ENCODE data around the gene PKD1. TPM values are rescaled to one million over a fixed set of nuclear protein-coding genes. Genes with fewer than 3 reads are reported as not detected.
"Not testable (repeated sequence)": the region's sequence is repeated elsewhere in the genome, so short reads cannot be mapped to it uniquely, and the experiment has no call there.

Gene PKD1
- total and polyA plus RNA-seq, 2 experiments from 2014 or later, result 35.9 to 60.6 TPM

DNA sequence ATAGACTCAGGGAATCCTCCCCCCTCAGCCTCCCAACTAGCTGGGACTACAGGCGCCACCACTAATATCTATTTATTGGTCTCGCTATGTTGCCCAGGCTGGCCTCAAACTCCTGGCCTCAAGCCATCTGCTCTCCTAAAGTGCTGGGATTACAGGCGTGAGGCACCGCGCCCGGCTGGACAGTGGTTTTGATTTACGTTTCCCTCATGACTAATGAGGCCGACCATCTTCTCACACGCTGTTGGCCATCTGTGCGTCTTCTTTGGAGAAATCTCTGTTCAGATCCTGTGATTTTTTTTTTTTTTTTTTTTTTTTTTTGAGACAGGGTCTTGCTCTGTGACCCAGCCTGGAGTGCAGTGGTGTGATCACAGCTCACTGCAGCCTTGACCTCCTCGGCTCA is 6.4 kb downstream of the PKD1 start:
- Histone ChIP-seq H3K4me2 (peak overlapping the region; percentile 70), H3K79me2 (peaks cover 55% of the 10 kb centered on the region), H3K27ac (peak overlapping the region; percentile 87), H3K4me1 (ENCODE audit: insufficient read depth) (peaks cover 31% of the 10 kb centered on the region)
- not testable (repeated sequence) for H3K27me3 ChIP-seq; H3K36me3 ChIP-seq (replicated peaks; ENCODE audit: insufficient read depth, low read depth); H3K9me2 ChIP-seq (replicated peaks; ENCODE audit: insufficient read depth); H4K20me1 ChIP-seq (ENCODE audit: insufficient read depth, poor library complexity, severe bottlenecking); DNase-seq (ENCODE audit: low spot score); H3K4me3 ChIP-seq; H3K9me3 ChIP-seq (ENCODE audit: low read depth); H2AFZ ChIP-seq
- WGBS (ENCODE audit: low lambda C conversion rate, missing lambda C conversion rate), result 45% methylated on average over 10 of the region's 11 CpGs

DNA sequence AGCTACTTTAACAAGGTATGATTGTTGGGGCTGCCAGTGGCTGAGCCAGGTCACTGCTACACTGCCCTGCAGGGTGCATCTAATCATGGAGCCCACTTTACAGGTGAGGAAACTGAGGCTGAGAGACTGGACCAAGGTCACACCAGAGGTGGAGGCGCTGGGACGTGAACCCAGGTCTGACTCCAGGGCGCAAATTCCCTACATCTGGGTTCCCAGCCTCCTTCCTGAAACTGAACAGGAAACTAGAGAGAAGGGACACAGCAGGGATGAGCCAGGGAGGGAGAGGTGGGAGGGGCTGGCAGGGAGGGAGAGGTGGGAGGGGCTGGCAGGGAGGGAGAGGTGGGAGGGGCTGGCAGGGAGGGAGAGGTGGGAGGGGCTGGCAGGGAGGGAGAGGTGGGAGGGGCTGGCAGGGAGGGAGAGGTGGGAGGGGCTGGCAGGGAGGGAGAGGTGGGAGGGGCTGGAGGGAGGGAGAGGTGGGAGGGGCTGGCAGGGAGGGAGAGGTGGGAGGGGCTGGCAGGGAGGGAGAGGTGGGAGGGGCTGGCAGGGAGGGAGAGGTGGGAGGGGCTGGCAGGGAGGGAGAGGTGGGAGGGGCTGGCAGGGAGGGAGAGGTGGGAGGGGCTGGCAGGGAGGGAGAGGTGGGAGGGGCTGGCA is 7.9 kb downstream of the PKD1 start:
- peak overlapping the region; percentile 99 for H3K27ac ChIP-seq
- not testable (repeated sequence) for H3K9me3 ChIP-seq (ENCODE audit: low read depth); H3K9me2 ChIP-seq (replicated peaks; ENCODE audit: insufficient read depth); H3K27me3 ChIP-seq; H3K36me3 ChIP-seq (replicated peaks; ENCODE audit: insufficient read depth, low read depth); H3K4me3 ChIP-seq; DNase-seq (ENCODE audit: low spot score); H4K20me1 ChIP-seq (ENCODE audit: insufficient read depth, poor library complexity, severe bottlenecking); H2AFZ ChIP-seq
- peak overlapping the region; percentile 55 for H3K4me2 ChIP-seq
- peaks cover 53% of the 10 kb centered on the region for H3K79me2 ChIP-seq
- 20% methylated on average over 3 of the region's 3 CpGs for WGBS (ENCODE audit: low lambda C conversion rate, missing lambda C conversion rate)
- H3K4me1 ChIP-seq (ENCODE audit: insufficient read depth), result peaks cover 37% of the 10 kb centered on the region

DNA sequence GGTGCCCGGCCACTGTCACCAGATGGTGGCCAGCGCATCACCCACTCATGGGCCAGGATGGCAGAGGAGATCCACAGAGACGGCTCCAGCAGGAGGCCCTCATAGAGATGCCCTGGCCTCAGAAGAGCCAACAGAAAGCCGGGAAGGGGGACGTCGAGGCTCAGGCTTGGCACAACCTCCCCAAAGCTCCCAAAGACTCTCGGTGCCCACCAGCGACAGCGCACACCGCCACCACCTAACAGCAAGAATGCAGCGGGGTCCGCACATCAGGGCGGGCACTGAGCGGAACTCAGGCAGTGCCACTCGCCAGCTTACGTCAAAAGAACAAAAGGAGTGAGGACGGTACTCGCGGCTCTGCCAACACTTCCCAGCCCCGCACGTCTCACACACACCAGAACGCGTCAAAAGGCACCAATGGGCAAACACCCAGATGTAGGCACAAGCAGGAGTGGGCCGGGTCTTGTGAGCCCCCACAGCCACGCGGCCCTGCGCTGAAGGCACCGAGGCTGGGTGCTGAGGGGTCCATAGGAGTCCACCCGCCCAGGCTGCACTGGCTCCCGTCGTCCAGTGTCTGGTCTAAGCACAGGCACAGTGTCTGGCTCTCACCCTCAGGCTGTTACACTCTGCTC is 8.7 kb downstream of the PKD1 start:
- not testable (repeated sequence) for H3K27me3 ChIP-seq; H2AFZ ChIP-seq; H3K9me3 ChIP-seq (ENCODE audit: low read depth); H4K20me1 ChIP-seq (ENCODE audit: insufficient read depth, poor library complexity, severe bottlenecking); H3K36me3 ChIP-seq (replicated peaks; ENCODE audit: insufficient read depth, low read depth); H3K9me2 ChIP-seq (replicated peaks; ENCODE audit: insufficient read depth); H3K4me3 ChIP-seq; DNase-seq (ENCODE audit: low spot score)
- peak overlapping the region; percentile 99 for H3K27ac ChIP-seq
- H3K4me1 ChIP-seq (ENCODE audit: insufficient read depth), result peaks cover 37% of the 10 kb centered on the region
- peak overlapping the region; percentile 55 for H3K4me2 ChIP-seq
- peaks cover 53% of the 10 kb centered on the region for H3K79me2 ChIP-seq
- WGBS (ENCODE audit: low lambda C conversion rate, missing lambda C conversion rate), result 92% methylated on average over 31 of the region's 31 CpGs

DNA sequence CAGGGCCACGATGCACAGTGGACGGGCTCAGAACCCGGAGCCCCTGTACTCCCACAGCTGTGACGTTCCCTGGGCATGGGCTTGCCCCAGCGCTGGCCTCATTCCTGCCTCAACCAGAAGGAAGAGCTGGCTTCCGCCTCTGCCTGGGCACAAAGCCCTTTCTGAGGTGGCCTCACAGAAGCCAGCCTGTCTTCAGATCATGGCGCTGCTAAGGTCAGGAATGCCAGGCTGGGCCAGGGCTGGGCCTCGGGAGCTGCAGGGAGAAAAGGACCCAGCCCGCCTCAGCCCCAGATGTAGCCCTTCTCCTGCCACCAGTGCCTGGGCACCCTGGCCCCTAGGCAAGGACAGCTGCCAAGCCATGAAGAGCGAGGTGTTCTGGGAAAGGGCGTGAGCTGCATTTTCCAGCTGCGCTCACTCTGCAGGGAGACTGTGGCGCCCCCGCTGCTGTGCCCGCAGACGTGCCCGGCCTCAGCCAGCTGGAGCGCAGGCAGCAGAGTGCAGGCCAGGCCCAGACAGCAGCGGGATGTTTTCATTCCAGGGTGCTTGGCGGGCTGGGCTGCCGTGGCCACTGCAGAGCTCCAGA is 9.4 kb downstream of the PKD1 start:
- not testable (repeated sequence) for H2AFZ ChIP-seq; DNase-seq (ENCODE audit: low spot score); H3K4me2 ChIP-seq; H3K36me3 ChIP-seq (replicated peaks; ENCODE audit: insufficient read depth, low read depth); H3K4me3 ChIP-seq; H3K9me2 ChIP-seq (replicated peaks; ENCODE audit: insufficient read depth); H3K27me3 ChIP-seq; H3K9me3 ChIP-seq (ENCODE audit: low read depth)
- WGBS (ENCODE audit: low lambda C conversion rate, missing lambda C conversion rate), result 89% methylated on average over 21 of the region's 21 CpGs
- peaks cover 53% of the 10 kb centered on the region for H3K79me2 ChIP-seq
- peaks cover 37% of the 10 kb centered on the region for H3K4me1 ChIP-seq (ENCODE audit: insufficient read depth)
- peak overlapping the region; percentile 99 for H3K27ac ChIP-seq
- H4K20me1 ChIP-seq (ENCODE audit: insufficient read depth, poor library complexity, severe bottlenecking), result peaks cover 17% of the 10 kb centered on the region

DNA sequence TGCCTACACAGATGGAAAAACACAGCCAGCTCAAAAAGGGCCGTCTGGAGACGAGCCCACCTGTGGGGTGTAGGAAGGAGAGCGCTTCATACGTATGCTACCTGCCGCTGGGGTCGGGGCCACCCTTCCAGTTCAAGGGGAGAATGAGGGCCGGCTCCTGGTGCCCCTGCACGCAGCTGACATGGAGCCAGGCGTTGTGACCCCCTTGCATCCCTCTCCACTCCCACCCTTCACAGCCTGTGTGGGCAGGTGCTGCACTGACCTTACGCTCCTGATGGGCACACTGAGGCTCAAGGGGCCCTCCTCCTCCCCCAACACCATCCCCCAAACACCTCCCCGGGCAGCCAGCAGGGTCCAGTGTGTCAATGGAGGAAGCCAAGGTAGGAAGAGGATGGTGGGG is 10.1 kb downstream of the PKD1 start:
- 71% methylated on average over 10 of the region's 11 CpGs for WGBS (ENCODE audit: low lambda C conversion rate, missing lambda C conversion rate)
- H3K4me3 ChIP-seq; H3K36me3 ChIP-seq (replicated peaks; ENCODE audit: insufficient read depth, low read depth); H3K27me3 ChIP-seq; DNase-seq (ENCODE audit: low spot score); H3K9me2 ChIP-seq (replicated peaks; ENCODE audit: insufficient read depth); H3K9me3 ChIP-seq (ENCODE audit: low read depth); H2AFZ ChIP-seq: not testable (repeated sequence)
- H3K4me1 ChIP-seq (ENCODE audit: insufficient read depth), result peaks cover 37% of the 10 kb centered on the region
- peak overlapping the region; percentile 82 for H3K4me2 ChIP-seq
- peaks cover 20% of the 10 kb centered on the region for H4K20me1 ChIP-seq (ENCODE audit: insufficient read depth, poor library complexity, severe bottlenecking)
- H3K79me2 ChIP-seq, result peaks cover 55% of the 10 kb centered on the region
- H3K27ac ChIP-seq, result peak overlapping the region; percentile 99

DNA sequence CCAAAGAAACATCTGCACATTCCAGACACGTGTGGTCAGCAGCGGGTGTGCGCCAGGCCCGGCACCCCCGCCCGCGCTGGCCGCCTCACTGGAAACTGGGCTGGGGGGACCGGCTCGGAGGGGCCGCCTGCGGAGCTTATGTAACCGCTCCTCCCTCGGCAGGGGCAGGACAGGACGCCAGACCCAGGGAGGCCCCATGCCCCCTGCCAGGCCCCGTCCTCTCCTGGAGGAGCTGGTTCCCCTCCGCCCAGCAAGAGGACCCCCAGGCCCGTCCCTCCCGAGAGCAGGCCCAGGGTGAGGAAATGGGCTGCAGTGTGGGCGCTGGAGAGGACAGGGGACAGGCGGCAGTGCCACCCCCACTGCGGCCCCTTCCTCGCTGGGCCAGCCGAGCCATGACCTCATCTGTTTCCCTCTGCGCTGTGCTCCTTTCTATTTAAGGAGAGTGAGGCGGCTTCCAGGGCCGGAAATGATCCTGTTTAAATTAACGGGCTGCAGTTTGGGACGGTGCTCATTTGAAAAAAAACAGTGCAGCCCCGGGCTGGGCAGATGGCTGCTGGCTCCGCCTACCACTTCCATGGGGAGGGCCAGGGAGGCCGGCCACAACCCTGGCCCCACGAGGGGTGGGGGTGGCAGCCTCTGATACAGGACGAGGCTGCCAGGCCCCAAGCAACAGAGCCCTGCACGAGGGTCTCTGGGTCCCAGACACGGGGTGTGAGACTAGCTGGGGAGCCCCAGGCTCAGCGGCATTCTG is 10.8 kb downstream of the PKD1 start:
- H3K27me3 ChIP-seq; H3K9me3 ChIP-seq (ENCODE audit: low read depth); H3K9me2 ChIP-seq (replicated peaks; ENCODE audit: insufficient read depth); H2AFZ ChIP-seq; H3K4me3 ChIP-seq; H3K36me3 ChIP-seq (replicated peaks; ENCODE audit: insufficient read depth, low read depth): not testable (repeated sequence)
- DNase-seq (ENCODE audit: low spot score), result peak; percentile 64
- Histone ChIP-seq H3K79me2 (peaks cover 52% of the 10 kb centered on the region), H3K4me1 (ENCODE audit: insufficient read depth) (peaks cover 37% of the 10 kb centered on the region), H3K4me2 (peak overlapping the region; percentile 82), H4K20me1 (ENCODE audit: insufficient read depth, poor library complexity, severe bottlenecking) (peaks cover 17% of the 10 kb centered on the region), H3K27ac (peak overlapping the region; percentile 99)
- 37% methylated on average over 29 of the region's 37 CpGs for WGBS (ENCODE audit: low lambda C conversion rate, missing lambda C conversion rate)

DNA sequence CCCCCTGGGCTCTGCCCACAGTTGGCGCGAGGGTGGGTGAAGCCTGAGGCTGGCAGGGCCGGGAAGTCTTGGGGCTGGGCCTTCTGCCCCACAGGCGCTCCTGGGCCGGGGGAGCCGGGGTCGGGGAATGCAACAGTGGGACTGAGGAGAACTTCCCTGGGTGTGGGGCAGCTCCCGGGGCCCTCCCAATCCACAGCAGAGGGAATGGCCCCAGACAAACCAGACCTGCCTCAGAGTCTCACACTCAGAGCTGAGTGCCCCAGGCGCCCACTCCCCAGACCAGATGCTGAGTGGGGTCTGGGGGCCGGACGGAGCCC is 11.4 kb downstream of the PKD1 start:
- not testable (repeated sequence) for DNase-seq (ENCODE audit: low spot score); H3K27me3 ChIP-seq; H3K36me3 ChIP-seq (replicated peaks; ENCODE audit: insufficient read depth, low read depth); H3K9me3 ChIP-seq (ENCODE audit: low read depth); H2AFZ ChIP-seq; H3K9me2 ChIP-seq (replicated peaks; ENCODE audit: insufficient read depth); H3K4me3 ChIP-seq
- WGBS (ENCODE audit: low lambda C conversion rate, missing lambda C conversion rate), result 54% methylated on average over 9 of the region's 11 CpGs
- H3K79me2 ChIP-seq, result peaks cover 52% of the 10 kb centered on the region
- H3K4me2 ChIP-seq, result peak overlapping the region; percentile 82
- H3K27ac ChIP-seq, result peak overlapping the region; percentile 99
- H4K20me1 ChIP-seq (ENCODE audit: insufficient read depth, poor library complexity, severe bottlenecking), result peaks cover 17% of the 10 kb centered on the region
- H3K4me1 ChIP-seq (ENCODE audit: insufficient read depth), result peaks cover 37% of the 10 kb centered on the region

DNA sequence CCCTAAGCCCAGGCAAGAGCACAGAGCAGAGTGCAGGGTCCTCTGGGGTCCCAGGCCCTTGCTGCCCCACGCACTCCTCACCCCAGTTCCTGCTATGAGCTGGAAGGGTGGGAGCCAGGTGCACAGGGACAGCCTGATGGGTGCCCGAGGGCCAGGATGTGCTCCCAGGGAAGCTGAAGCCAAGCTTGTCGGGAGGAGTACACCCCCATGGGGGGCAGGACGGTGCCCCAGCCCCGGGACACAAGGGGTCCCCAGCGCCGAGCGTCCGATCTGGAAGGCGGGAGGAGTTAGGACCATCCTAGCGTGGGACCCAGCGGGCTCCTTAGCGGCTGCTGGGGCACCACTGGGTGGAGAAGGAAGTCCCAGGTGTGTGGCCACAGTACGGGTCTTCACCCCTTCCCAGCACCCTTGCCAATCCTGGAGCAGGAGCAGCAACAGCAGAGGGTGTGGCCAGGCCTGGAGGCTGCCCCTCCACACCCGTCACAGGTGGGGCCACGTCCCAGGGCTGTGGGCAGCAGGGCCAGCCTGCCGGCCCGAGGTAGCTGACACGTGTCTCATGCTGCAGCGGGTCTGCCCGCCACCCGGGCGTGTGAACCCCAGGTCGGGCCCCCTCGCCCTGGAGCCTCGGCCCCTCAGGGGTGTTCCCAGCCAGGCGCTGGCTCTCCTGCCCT is 11.9 kb downstream of the PKD1 start:
- H2AFZ ChIP-seq; DNase-seq (ENCODE audit: low spot score); H3K36me3 ChIP-seq (replicated peaks; ENCODE audit: insufficient read depth, low read depth); H3K9me2 ChIP-seq (replicated peaks; ENCODE audit: insufficient read depth); H3K9me3 ChIP-seq (ENCODE audit: low read depth); H3K27me3 ChIP-seq; H3K4me3 ChIP-seq: not testable (repeated sequence)
- peaks cover 54% of the 10 kb centered on the region for H3K79me2 ChIP-seq
- peak overlapping the region; percentile 82 for H3K4me2 ChIP-seq
- peak overlapping the region; percentile 99 for H3K27ac ChIP-seq
- H3K4me1 ChIP-seq (ENCODE audit: insufficient read depth), result peaks cover 35% of the 10 kb centered on the region
- peaks cover 17% of the 10 kb centered on the region for H4K20me1 ChIP-seq (ENCODE audit: insufficient read depth, poor library complexity, severe bottlenecking)
- 59% methylated on average over 20 of the region's 27 CpGs for WGBS (ENCODE audit: low lambda C conversion rate, missing lambda C conversion rate)
